ENCODE measurements around the gene SUCNR1.

DNA sequence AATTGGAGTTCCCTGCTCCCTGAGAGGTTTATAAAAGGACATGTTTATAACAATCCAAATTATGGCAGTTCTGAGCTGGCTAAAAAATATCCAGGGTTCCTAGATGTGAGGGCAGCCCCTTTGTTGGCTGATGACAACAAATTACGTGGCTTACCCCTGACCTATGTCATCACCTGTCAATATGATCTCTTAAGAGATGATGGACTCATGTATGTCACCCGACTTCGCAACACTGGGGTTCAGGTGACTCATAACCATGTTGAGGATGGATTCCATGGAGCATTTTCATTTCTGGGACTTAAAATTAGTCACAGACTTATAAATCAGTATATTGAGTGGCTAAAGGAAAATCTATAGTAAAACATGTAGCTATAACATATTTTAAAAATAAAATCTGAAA lies 45.6 kb upstream of the SUCNR1 start:
- TF ChIP-seq EZH2 (IDR thresholded peaks at IDR 0.05) (no peak), POLR2AphosphoS5 (IDR thresholded peaks at IDR 0.05; ENCODE audit: borderline replicate concordance, low read depth, low read length) (no peak), FOXP2 (optimal IDR thresholded peaks at IDR 0.05; ENCODE audit: control extremely low read depth, extremely low read length, insufficient read depth) (no peak)
